NCI-H2171 treated with DMSO at 0.1 percent for 48 hours (cell line): ENCODE measurements around the gene S100A4.
A peak's percentile ranks its signal among the peaks of the same experiment; 100 is the strongest.

Experiments
- DNase-seq: peaks from one replicate; lab custom pipeline; 2025; lab: John Stamatoyannopoulos, UW

The S100A4 gene

GRCh38 chr1:153507926-153508583, 37.6 kb downstream of the S100A4 start:
- DNase-seq, result no peak

- no peak for DNase-seq
Observed at GRCh38 chr1:153506831-153507413, 38.7 kb downstream of the S100A4 start.

- no peak for DNase-seq
Observed at GRCh38 chr1:153506386-153506785, 39.2 kb downstream of the S100A4 start.

- no peak for DNase-seq
Observed at GRCh38 chr1:153505576-153505975, 40.0 kb downstream of the S100A4 start.

- no peak for DNase-seq
Observed at GRCh38 chr1:153503766-153504165, 41.8 kb downstream of the S100A4 start.

- peak; percentile 24 for DNase-seq
Observed at GRCh38 chr1:153498746-153499145, 46.9 kb downstream of the S100A4 start.

GRCh38 chr1:153495536-153495935, 50.1 kb downstream of the S100A4 start:
- DNase-seq, result no peak

GRCh38 chr1:153494976-153495535, 50.5 kb downstream of the S100A4 start:
- peak; percentile 78 for DNase-seq
